ENCODE measurements around the gene LRCH3.

The LRCH3 gene

GRCh38 chr3:197880491-197881269 lies 89.6 kb downstream of the LRCH3 start:
- no peaks in the 10 kb centered on the region for H3K9me3 ChIP-seq (ENCODE audit: insufficient read depth, low read length, severe bottlenecking)
- peaks cover 36% of the 10 kb centered on the region for H3K36me3 ChIP-seq (ENCODE audit: insufficient read depth, low read length)
- no peak for TF ChIP-seq EZH2 (IDR thresholded peaks at IDR 0.05; ENCODE audit: borderline replicate concordance, low read depth, low read length, severe bottlenecking)
- TF ChIP-seq, protein P1, sequence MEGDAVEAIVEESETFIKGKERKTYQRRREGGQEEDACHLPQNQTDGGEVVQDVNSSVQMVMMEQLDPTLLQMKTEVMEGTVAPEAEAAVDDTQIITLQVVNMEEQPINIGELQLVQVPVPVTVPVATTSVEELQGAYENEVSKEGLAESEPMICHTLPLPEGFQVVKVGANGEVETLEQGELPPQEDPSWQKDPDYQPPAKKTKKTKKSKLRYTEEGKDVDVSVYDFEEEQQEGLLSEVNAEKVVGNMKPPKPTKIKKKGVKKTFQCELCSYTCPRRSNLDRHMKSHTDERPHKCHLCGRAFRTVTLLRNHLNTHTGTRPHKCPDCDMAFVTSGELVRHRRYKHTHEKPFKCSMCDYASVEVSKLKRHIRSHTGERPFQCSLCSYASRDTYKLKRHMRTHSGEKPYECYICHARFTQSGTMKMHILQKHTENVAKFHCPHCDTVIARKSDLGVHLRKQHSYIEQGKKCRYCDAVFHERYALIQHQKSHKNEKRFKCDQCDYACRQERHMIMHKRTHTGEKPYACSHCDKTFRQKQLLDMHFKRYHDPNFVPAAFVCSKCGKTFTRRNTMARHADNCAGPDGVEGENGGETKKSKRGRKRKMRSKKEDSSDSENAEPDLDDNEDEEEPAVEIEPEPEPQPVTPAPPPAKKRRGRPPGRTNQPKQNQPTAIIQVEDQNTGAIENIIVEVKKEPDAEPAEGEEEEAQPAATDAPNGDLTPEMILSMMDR (IDR thresholded peaks at IDR 0.05; ENCODE audit: borderline replicate concordance, extremely low read depth, low read length, poor library complexity, severe bottlenecking), result no peak
- no peaks in the 10 kb centered on the region for H3K79me2 ChIP-seq (ENCODE audit: insufficient read depth, low read length)
- no peak overlapping the region for H3K4me2 ChIP-seq (ENCODE audit: insufficient read depth, low read length)
- H2AFZ ChIP-seq (ENCODE audit: low read depth, low read length), result no peak overlapping the region
- H3K27ac ChIP-seq (ENCODE audit: low read length), result no peak overlapping the region
- DNase-seq (no peak), ATAC-seq (ENCODE audit: insufficient read depth, low read depth) (no peak)
- no peaks in the 10 kb centered on the region for H4K20me1 ChIP-seq (ENCODE audit: insufficient read depth, low read length)
- no peak overlapping the region for H3K9ac ChIP-seq (ENCODE audit: low read depth, low read length)
- H3K4me1 ChIP-seq (ENCODE audit: insufficient read depth, low read length), result no peaks in the 10 kb centered on the region
- no peak overlapping the region for H3K4me3 ChIP-seq (ENCODE audit: low read depth in 1 of 2, low read length in 2 of 2)
- no peaks in the 10 kb centered on the region for H3K27me3 ChIP-seq (ENCODE audit: insufficient read depth, low read length, poor library complexity)

DNA sequence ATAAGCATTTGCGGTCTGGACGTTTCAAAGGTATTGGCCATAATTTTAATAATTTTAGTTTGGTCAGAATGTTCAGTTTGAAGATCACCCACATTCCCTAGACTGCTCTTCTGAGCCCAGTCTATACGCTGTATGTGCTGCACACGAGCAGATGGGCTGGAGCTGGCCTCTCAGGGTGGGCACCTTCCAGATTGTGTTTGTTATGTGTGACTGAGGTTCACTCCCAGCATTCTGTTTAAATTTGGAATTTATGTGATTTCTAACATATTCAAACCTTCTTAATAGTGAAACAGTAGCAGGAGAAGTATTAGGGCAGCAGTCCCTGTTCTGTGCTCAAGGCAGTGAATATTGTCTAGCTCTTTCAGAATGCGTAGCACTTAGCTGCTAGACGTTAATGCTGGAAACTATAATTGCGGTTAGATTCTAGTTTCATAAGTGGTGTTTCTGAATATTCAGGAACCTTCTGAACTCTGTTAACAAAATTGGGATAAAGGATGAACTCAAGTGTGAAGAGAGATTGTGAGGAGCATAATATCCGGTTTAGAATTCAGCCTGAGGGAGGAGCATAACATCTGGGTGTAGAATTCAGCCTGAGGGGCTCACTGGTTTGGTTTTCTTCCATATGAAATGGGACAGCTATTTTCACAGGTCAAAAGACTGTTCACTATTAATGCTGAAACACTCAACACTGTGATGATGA lies 90.4 kb downstream of the LRCH3 start:
- H3K9ac ChIP-seq (ENCODE audit: low read depth, low read length), result no peak overlapping the region
- no peak for DNase-seq
- no peak overlapping the region for H2AFZ ChIP-seq (ENCODE audit: low read depth, low read length)
- H3K36me3 ChIP-seq (ENCODE audit: insufficient read depth, low read length), result peaks cover 32% of the 10 kb centered on the region
- H3K27ac ChIP-seq (ENCODE audit: low read length), result no peak overlapping the region
- ATAC-seq (ENCODE audit: insufficient read depth, low read depth), result no peak
- H3K27me3 ChIP-seq (ENCODE audit: insufficient read depth, low read length, poor library complexity), result no peaks in the 10 kb centered on the region
- no peaks in the 10 kb centered on the region for H4K20me1 ChIP-seq (ENCODE audit: insufficient read depth, low read length)
- no peaks in the 10 kb centered on the region for H3K4me1 ChIP-seq (ENCODE audit: insufficient read depth, low read length)
- no peak overlapping the region for H3K4me2 ChIP-seq (ENCODE audit: insufficient read depth, low read length)
- TF ChIP-seq, protein P1 (IDR thresholded peaks at IDR 0.05; ENCODE audit: borderline replicate concordance, extremely low read depth, low read length, poor library complexity, severe bottlenecking), result no peak
- no peak for TF ChIP-seq EZH2 (IDR thresholded peaks at IDR 0.05; ENCODE audit: borderline replicate concordance, low read depth, low read length, severe bottlenecking)
- H3K4me3 ChIP-seq (ENCODE audit: low read depth in 1 of 2, low read length in 2 of 2), result no peak overlapping the region
- no peaks in the 10 kb centered on the region for H3K9me3 ChIP-seq (ENCODE audit: insufficient read depth, low read length, severe bottlenecking)
- no peaks in the 10 kb centered on the region for H3K79me2 ChIP-seq (ENCODE audit: insufficient read depth, low read length)

GRCh38 chr3:197881970-197882338 lies 90.9 kb downstream of the LRCH3 start:
- Histone ChIP-seq H3K9me3 (ENCODE audit: insufficient read depth, low read length, severe bottlenecking) (no peaks in the 10 kb centered on the region), H3K4me2 (ENCODE audit: insufficient read depth, low read length) (no peak overlapping the region), H3K27ac (ENCODE audit: low read length) (no peak overlapping the region), H4K20me1 (ENCODE audit: insufficient read depth, low read length) (no peaks in the 10 kb centered on the region), H3K4me3 (ENCODE audit: low read depth in 1 of 2, low read length in 2 of 2) (no peak overlapping the region), H3K4me1 (ENCODE audit: insufficient read depth, low read length) (no peaks in the 10 kb centered on the region), H3K79me2 (ENCODE audit: insufficient read depth, low read length) (no peaks in the 10 kb centered on the region), H3K36me3 (ENCODE audit: insufficient read depth, low read length) (peaks cover 30% of the 10 kb centered on the region), H2AFZ (ENCODE audit: low read depth, low read length) (no peak overlapping the region), H3K27me3 (ENCODE audit: insufficient read depth, low read length, poor library complexity) (no peaks in the 10 kb centered on the region), H3K9ac (ENCODE audit: low read depth, low read length) (no peak overlapping the region)
- DNase-seq, result no peak
- TF ChIP-seq, protein P1 (IDR thresholded peaks at IDR 0.05; ENCODE audit: borderline replicate concordance, extremely low read depth, low read length, poor library complexity, severe bottlenecking), result no peak
- TF ChIP-seq EZH2 (IDR thresholded peaks at IDR 0.05; ENCODE audit: borderline replicate concordance, low read depth, low read length, severe bottlenecking), result no peak
- no peak for ATAC-seq (ENCODE audit: insufficient read depth, low read depth)
